Measurements from ENCODE around the gene TKT.

GRCh38 chr3:53238051-53238850 lies 17.6 kb downstream of the TKT start:
- TF ChIP-seq CTCF (IDR thresholded peaks at IDR 0.05) (no peak), POLR2A (IDR thresholded peaks at IDR 0.05) (no peak)

All from testis (tissue), 2 donors.